Measurements from ENCODE around the gene DLGAP1. TPM values are rescaled to one million over a fixed set of nuclear protein-coding genes. Genes with fewer than 3 reads are reported as not detected.

DLGAP1 gene
- total RNA-seq, 1 donor from 2014 or later = 13.6 TPM

DNA sequence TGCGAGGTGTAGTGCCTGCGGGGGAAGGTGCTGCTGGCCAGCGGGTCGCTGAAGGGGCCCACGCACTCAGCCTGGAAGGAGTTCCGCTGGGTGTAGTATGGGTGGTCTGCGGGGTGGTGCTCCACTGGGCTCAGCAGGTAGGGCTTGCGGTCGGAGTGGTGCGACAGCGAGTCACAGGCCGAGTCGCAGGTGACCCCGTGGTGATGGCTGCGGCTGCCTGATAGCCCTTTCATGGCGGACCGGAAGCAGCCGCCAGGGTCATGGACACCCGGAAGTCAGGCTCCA is 575.3 kb downstream of the DLGAP1 start:
- TF ChIP-seq, protein P1, sequence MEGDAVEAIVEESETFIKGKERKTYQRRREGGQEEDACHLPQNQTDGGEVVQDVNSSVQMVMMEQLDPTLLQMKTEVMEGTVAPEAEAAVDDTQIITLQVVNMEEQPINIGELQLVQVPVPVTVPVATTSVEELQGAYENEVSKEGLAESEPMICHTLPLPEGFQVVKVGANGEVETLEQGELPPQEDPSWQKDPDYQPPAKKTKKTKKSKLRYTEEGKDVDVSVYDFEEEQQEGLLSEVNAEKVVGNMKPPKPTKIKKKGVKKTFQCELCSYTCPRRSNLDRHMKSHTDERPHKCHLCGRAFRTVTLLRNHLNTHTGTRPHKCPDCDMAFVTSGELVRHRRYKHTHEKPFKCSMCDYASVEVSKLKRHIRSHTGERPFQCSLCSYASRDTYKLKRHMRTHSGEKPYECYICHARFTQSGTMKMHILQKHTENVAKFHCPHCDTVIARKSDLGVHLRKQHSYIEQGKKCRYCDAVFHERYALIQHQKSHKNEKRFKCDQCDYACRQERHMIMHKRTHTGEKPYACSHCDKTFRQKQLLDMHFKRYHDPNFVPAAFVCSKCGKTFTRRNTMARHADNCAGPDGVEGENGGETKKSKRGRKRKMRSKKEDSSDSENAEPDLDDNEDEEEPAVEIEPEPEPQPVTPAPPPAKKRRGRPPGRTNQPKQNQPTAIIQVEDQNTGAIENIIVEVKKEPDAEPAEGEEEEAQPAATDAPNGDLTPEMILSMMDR (IDR thresholded peaks at IDR 0.05; ENCODE audit: partially characterized antibody, unreplicated experiment) = no peak
- no peaks in the 10 kb centered on the region for H3K4me1 Mint-ChIP-seq (ENCODE audit: low read depth, unreplicated experiment)
- no peak overlapping the region for H3K27ac Mint-ChIP-seq (ENCODE audit: unreplicated experiment)
- H3K9me3 Mint-ChIP-seq (ENCODE audit: unreplicated experiment) = no peaks in the 10 kb centered on the region
- H3K27me3 Mint-ChIP-seq (ENCODE audit: unreplicated experiment) = peaks cover 2% of the 10 kb centered on the region
- no peaks in the 10 kb centered on the region for H3K36me3 Mint-ChIP-seq (ENCODE audit: unreplicated experiment)
- DNase-seq = no peak
- H3K4me3 Mint-ChIP-seq (ENCODE audit: unreplicated experiment) = no peak overlapping the region

DNA sequence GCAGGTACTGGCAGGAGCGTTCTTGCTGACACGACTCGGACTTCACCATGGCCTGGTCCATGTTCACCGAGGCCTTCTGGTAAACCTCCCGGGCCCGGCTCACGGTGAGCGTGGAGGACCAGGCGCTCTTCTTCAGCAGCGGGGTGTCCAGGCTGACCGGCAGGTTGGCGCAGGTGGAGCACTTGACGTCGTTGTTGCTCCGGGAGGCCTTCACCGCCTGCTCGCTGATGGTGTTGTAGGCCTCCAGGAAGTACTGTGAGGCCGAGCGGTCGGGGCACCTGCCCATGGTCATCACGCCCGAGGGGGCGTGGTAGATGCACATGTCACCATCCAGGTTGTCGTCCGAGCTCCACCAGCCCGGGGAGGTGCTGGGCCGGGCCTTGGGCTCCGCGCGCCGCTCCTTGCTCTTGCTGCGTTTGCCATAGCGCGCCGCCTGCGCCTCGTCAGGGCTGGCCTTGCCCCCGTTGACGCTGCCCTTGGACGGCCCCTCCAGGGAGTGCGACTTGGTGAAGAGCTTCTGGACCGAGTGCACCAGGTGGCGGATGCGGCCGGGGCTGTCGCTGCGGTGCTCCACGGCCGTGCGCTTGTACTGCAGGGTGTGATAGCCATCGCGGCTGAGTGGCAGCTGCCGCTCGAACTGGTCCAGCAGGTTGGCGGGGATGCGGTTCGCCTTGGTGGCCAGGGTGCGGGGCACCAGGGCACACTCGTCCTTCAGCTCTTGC is 575.8 kb downstream of the DLGAP1 start:
- H3K27me3 Mint-ChIP-seq (ENCODE audit: unreplicated experiment) = peaks cover 2% of the 10 kb centered on the region

DNA sequence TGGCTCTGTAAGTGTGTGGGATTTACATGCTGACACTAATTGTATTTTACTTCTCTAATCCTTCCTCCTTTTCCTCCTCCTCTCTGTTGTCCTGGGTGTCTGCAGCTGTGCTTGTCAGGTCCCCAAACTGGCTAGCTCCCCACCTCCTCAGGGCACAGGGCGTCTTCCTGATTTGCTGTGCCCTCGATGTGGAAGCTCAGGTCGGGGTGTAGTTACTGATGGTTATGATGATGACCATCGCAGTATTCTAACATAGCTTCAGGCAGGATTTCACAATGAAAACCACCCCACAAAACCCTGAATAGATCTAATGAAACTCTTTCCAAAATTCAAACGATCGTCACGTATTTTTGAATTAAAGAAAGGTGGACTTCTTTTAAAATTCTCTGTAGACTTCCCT is 576.7 kb downstream of the DLGAP1 start:
- Mint-ChIP-seq H3K9me3 (ENCODE audit: unreplicated experiment) (no peaks in the 10 kb centered on the region), H3K36me3 (ENCODE audit: unreplicated experiment) (no peaks in the 10 kb centered on the region), H3K27ac (ENCODE audit: unreplicated experiment) (no peak overlapping the region), H3K27me3 (ENCODE audit: unreplicated experiment) (peaks cover 2% of the 10 kb centered on the region), H3K4me1 (ENCODE audit: low read depth, unreplicated experiment) (peaks cover 5% of the 10 kb centered on the region), H3K4me3 (ENCODE audit: unreplicated experiment) (no peak overlapping the region)
- no peak for DNase-seq
- TF ChIP-seq, protein P1 (IDR thresholded peaks at IDR 0.05; ENCODE audit: partially characterized antibody, unreplicated experiment) = no peak

More for the DNA sequence above, 575.8 kb downstream of the DLGAP1 start:
- Mint-ChIP-seq H3K9me3 (ENCODE audit: unreplicated experiment) (no peaks in the 10 kb centered on the region), H3K4me1 (ENCODE audit: low read depth, unreplicated experiment) (peaks cover under 1% of the 10 kb centered on the region), H3K4me3 (ENCODE audit: unreplicated experiment) (no peak overlapping the region), H3K36me3 (ENCODE audit: unreplicated experiment) (no peaks in the 10 kb centered on the region), H3K27ac (ENCODE audit: unreplicated experiment) (no peak overlapping the region)
- TF ChIP-seq, protein P1 (IDR thresholded peaks at IDR 0.05; ENCODE audit: partially characterized antibody, unreplicated experiment) = no peak
- no peak for DNase-seq

DNA sequence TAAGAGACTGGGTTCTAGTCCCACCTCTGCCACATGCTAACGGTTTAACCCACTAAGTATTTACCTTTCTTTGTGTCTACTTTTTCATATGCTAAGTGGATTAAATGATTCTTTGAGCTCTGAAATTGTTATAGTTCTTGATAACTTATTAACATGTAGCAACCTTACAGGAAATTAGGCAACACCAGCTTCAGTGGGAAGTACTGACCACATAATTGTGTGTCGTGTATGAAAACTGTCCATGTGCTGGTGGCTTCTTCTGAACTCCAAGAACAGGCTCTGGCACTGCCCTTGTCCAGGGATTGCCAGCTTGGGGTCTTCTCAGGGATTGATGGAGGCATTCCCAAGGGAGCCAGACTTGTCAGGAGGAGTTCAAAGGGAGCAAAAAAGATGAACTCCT is 577.4 kb downstream of the DLGAP1 start:
- Mint-ChIP-seq H3K27me3 (ENCODE audit: unreplicated experiment) (peaks cover 2% of the 10 kb centered on the region), H3K4me1 (ENCODE audit: low read depth, unreplicated experiment) (peaks cover 5% of the 10 kb centered on the region), H3K27ac (ENCODE audit: unreplicated experiment) (no peak overlapping the region), H3K9me3 (ENCODE audit: unreplicated experiment) (no peaks in the 10 kb centered on the region), H3K36me3 (ENCODE audit: unreplicated experiment) (no peaks in the 10 kb centered on the region), H3K4me3 (ENCODE audit: unreplicated experiment) (no peak overlapping the region)
- TF ChIP-seq, protein P1 (IDR thresholded peaks at IDR 0.05; ENCODE audit: partially characterized antibody, unreplicated experiment) = no peak
- no peak for DNase-seq

DNA sequence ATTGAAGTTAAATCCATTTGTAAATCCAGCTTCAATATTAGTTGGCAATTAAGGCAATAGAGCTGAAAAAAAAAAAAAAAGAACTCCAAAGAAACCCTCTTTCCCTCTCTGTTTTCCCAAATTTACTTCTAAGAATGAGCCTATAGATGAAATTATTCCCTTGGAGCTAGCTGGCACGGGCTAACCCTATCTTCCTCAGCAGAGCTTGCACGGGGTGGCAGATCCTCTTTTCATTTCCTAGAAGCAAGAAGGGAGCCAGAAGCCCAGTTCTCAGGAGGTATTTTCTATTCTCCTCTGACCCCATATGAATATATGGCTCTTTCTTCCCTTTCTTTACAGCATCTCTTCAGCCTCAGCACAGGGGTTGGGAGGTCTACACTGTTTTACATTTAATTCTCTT is 579.1 kb downstream of the DLGAP1 start:
- no peaks in the 10 kb centered on the region for H3K27me3 Mint-ChIP-seq (ENCODE audit: unreplicated experiment)
- H3K9me3 Mint-ChIP-seq (ENCODE audit: unreplicated experiment) = no peaks in the 10 kb centered on the region
- TF ChIP-seq, protein P1 (IDR thresholded peaks at IDR 0.05; ENCODE audit: partially characterized antibody, unreplicated experiment) = no peak
- H3K27ac Mint-ChIP-seq (ENCODE audit: unreplicated experiment) = no peak overlapping the region
- H3K4me1 Mint-ChIP-seq (ENCODE audit: low read depth, unreplicated experiment) = peaks cover 5% of the 10 kb centered on the region
- no peak overlapping the region for H3K4me3 Mint-ChIP-seq (ENCODE audit: unreplicated experiment)
- no peak for DNase-seq
- no peaks in the 10 kb centered on the region for H3K36me3 Mint-ChIP-seq (ENCODE audit: unreplicated experiment)
